HG03045 (cell line): ENCODE measurements around the gene TLR9.

Source experiments
- ATAC-seq: cut with Tn5 transposase; IDR thresholded peaks from one replicate; pipeline ENCODE4 v1.9.1; 2021; ENCODE audit warnings: mild to moderate bottlenecking, moderate library complexity; ENCODE audit not compliant: unreplicated experiment

The TLR9 gene

GRCh38 chr3:52248165-52248541 is 22.7 kb upstream of the TLR9 start:
- ATAC-seq = no peak

- ATAC-seq = no peak
These were observed 22.1 kb upstream of the TLR9 start for GRCh38 chr3:52247409-52248164.

GRCh38 chr3:52246728-52247408 is 21.4 kb upstream of the TLR9 start:
- ATAC-seq = no peak

GRCh38 chr3:52246264-52246620 is 20.8 kb upstream of the TLR9 start:
- ATAC-seq = no peak

- peak; percentile 41 for ATAC-seq
These were observed 20.1 kb upstream of the TLR9 start, which contains the start of gene PPM1M for GRCh38 chr3:52245322-52246263. Gene PPM1M (plus strand): TSS chr3:52245759. CDS start chr3:52245825, 66 bp downstream.

GRCh38 chr3:52243791-52244628 is 18.6 kb upstream of the TLR9 start:
- ATAC-seq = no peak

- ATAC-seq = no peak
These were observed 16.6 kb upstream of the TLR9 start for GRCh38 chr3:52242039-52242438.

GRCh38 chr3:52240886-52241370 is 15.5 kb upstream of the TLR9 start:
- ATAC-seq = no peak

GRCh38 chr3:52240059-52240885 is 14.8 kb upstream of the TLR9 start:
- ATAC-seq = no peak

- peak; percentile 78 for ATAC-seq
These were observed 13.6 kb upstream of the TLR9 start, which contains the start of gene TWF2 for GRCh38 chr3:52238761-52239701. Gene TWF2 (minus strand): TSS chr3:52239158. CDS start chr3:52239016, 142 bp downstream.

- no peak for ATAC-seq
These were observed 12.8 kb upstream of the TLR9 start for GRCh38 chr3:52238193-52238760.

- no peak for ATAC-seq
These were observed 12.3 kb upstream of the TLR9 start for GRCh38 chr3:52237657-52238172.

GRCh38 chr3:52237006-52237656 is 11.7 kb upstream of the TLR9 start:
- no peak for ATAC-seq

GRCh38 chr3:52236424-52236886 is 11.0 kb upstream of the TLR9 start:
- ATAC-seq = no peak

GRCh38 chr3:52234516-52235447 is 9.3 kb upstream of the TLR9 start:
- no peak for ATAC-seq

- no peak for ATAC-seq
These were observed 8.5 kb upstream of the TLR9 start for GRCh38 chr3:52233968-52234367.
